HepG2 (cell line): ENCODE measurements around the gene MED13L. TPM values are rescaled to one million over a fixed set of nuclear protein-coding genes. Genes with fewer than 3 reads are reported as not detected.

Source experiments
- ATAC-seq: fragments of 200-7000 bp; cut with Tn5 transposase; 3 replicates; pipeline ENCODE4 v1.9.1; 2020; ENCODE audit warnings: mild to moderate bottlenecking, moderate library complexity
- BruUV-seq: library from RNA; stranded (reverse); fragments of 400-500 nt; replicated peaks from 2 replicates; lab custom pipeline; 2021; lab: Mats Ljungman, UMichigan
- CTCF ChIA-PET: fragments of 300-600 bp; formaldehyde crosslinking; extraction: SDS; loops from one replicate; lab custom pipeline; 2021; ENCODE audit warnings: low total read pairs, inconsistent platforms, low intra/inter-chr PET ratio; lab: Yijun Ruan, JAX
- POLR2A ChIA-PET: fragments of 350-600 bp; sonication (Branson Sonifier 250); formaldehyde crosslinking; loops from one replicate; lab custom pipeline; 2020; ENCODE audit warnings: antibody characterized with exemption, inconsistent platforms; lab: Yijun Ruan, JAX
- DNase-seq: peaks from one replicate; pipeline ENCODE4 v3.0.0-alpha.2; 2015; ENCODE audit warnings: low spot score
- FAIRE-seq: peaks from 3 replicates; lab custom pipeline; 2011; peaks lifted over from hg19 to GRCh38; lab: Jason Lieb, UNC
- H2AFZ ChIP-seq: one replicate; pipeline ENCODE4 v1.6.1; 2011; ENCODE audit warnings: low read length, inconsistent platforms
- H3K27ac ChIP-seq: fragments of 300-600 bp; 3 replicates; pipeline ENCODE4 v1.8.0; 2011; ENCODE audit warnings: mixed run types, mild to moderate bottlenecking, mixed read lengths, low read length, inconsistent platforms; ENCODE audit not compliant: insufficient read depth; ENCODE audit errors: extremely low read length
- H3K27me3 ChIP-seq, 2 experiments: fragments of 200-600 bp in 1 of 2; 2 replicates in 1 of 2; 3 replicates in 1 of 2; pipeline versions ENCODE4 v1.6.0 to v1.8.0; 2011; ENCODE audit warnings: low read length in 2 of 2, mild to moderate bottlenecking in 2 of 2, moderate library complexity in 2 of 2, inconsistent platforms in 1 of 2; ENCODE audit not compliant: insufficient read depth in 2 of 2, control insufficient read depth in 1 of 2
- H3K36me3 ChIP-seq, 2 experiments: fragments of 200-600 bp in 1 of 2; replicated peaks in 1 of 2; 2 replicates in 1 of 2; 3 replicates in 1 of 2; pipeline versions ENCODE4 v1.5.1 to v1.8.0; 2011; ENCODE audit warnings: low read length in 2 of 2, inconsistent platforms in 1 of 2; ENCODE audit not compliant: insufficient read depth in 2 of 2, control insufficient read depth in 1 of 2
- H3K4me1 ChIP-seq: 2 replicates; pipeline ENCODE4 v1.5.1; 2012; ENCODE audit warnings: low read length, inconsistent platforms; ENCODE audit not compliant: insufficient read depth
- H3K4me2 ChIP-seq: 2 replicates; pipeline ENCODE4 v1.6.0; 2011; ENCODE audit warnings: low read depth, low read length, inconsistent platforms
- H3K4me3 ChIP-seq, 3 experiments: fragments of 200-600 bp in 1 of 3; sonication (generic), shearing (Covaris generic) in 1 of 3; replicated peaks in 1 of 3; 2 replicates each; pipeline ENCODE4 v1.5.1; 2011 to 2016; ENCODE audit warnings: low read length in 3 of 3, inconsistent platforms in 2 of 3, low read depth in 2 of 3, mild to moderate bottlenecking in 2 of 3, control low read depth in 1 of 3, mixed read lengths in 1 of 3; ENCODE audit not compliant: insufficient read depth in 1 of 3
- H3K79me2 ChIP-seq: one replicate; pipeline ENCODE4 v1.6.1; 2011; ENCODE audit warnings: low read length, inconsistent platforms; ENCODE audit not compliant: insufficient read depth
- H3K9ac ChIP-seq: 2 replicates; pipeline ENCODE4 v1.6.0; 2011; ENCODE audit warnings: mild to moderate bottlenecking, low read depth, low read length, inconsistent platforms; ENCODE audit not compliant: insufficient read depth
- H3K9me3 ChIP-seq: 2 replicates; pipeline ENCODE4 v1.5.1; 2012; ENCODE audit warnings: mild to moderate bottlenecking, low read length
- H4K20me1 ChIP-seq: 2 replicates; pipeline ENCODE4 v1.6.0; 2011; ENCODE audit warnings: inconsistent platforms, mild to moderate bottlenecking, low read length, moderate library complexity; ENCODE audit not compliant: insufficient read depth
- AGO2 ChIP-seq: fragments of 200-400 bp; formaldehyde crosslinking; optimal IDR thresholded peaks from 2 replicates; pipeline ENCODE3; 2017; ENCODE audit warnings: mild to moderate bottlenecking, low read depth, low read length, moderate library complexity
- ELF1 ChIP-seq: sonication (generic); formaldehyde crosslinking; IDR thresholded peaks from 2 replicates; pipeline ENCODE4 v1.4.0; 2020; ENCODE audit warnings: missing genetic modification reagents
- FOSL1 ChIP-seq: sonication (generic); formaldehyde crosslinking; IDR thresholded peaks from 2 replicates; pipeline ENCODE4 v1.9.0; 2021; ENCODE audit warnings: missing genetic modification reagents, borderline replicate concordance
- HOXA3 ChIP-seq: sonication (generic); formaldehyde crosslinking; IDR thresholded peaks from 2 replicates; pipeline ENCODE4 v1.5.0; 2020; ENCODE audit warnings: missing genetic modification reagents
- PHF5A ChIP-seq: IDR thresholded peaks from one replicate; pipeline ENCODE4 v1.6.1; 2018; ENCODE audit warnings: low read depth, missing genetic modification reagents; ENCODE audit not compliant: unreplicated experiment
- REPIN1 ChIP-seq: sonication (generic); formaldehyde crosslinking; IDR thresholded peaks from 2 replicates; pipeline ENCODE4 v1.8.0; 2022; ENCODE audit warnings: missing genetic modification reagents, low read depth, mild to moderate bottlenecking, borderline replicate concordance
- SSRP1 ChIP-seq: IDR thresholded peaks from 2 replicates; pipeline ENCODE4 v1.6.1; 2016; ENCODE audit warnings: control low read depth
- ZC3H13 ChIP-seq: sonication (generic); formaldehyde crosslinking; IDR thresholded peaks from 2 replicates; pipeline ENCODE4 v1.8.1; 2023; ENCODE audit warnings: mild to moderate bottlenecking, missing genetic modification reagents, moderate library complexity
- ZKSCAN8 ChIP-seq: IDR thresholded peaks from 2 replicates; pipeline ENCODE4 v1.6.1; 2016; ENCODE audit warnings: borderline replicate concordance, missing genetic modification reagents, missing compliant biosample characterization
- ZNF263 ChIP-seq: sonication (generic); formaldehyde crosslinking; IDR thresholded peaks from 2 replicates; pipeline ENCODE4 v1.4.0; 2020; ENCODE audit warnings: missing genetic modification reagents
- ZNF264 ChIP-seq: sonication (generic); formaldehyde crosslinking; IDR thresholded peaks from 2 replicates; pipeline ENCODE4 v1.4.0; 2020; ENCODE audit warnings: missing genetic modification reagents
- ZNF746 ChIP-seq: sonication (generic); formaldehyde crosslinking; IDR thresholded peaks from 2 replicates; pipeline ENCODE4 v1.8.0; 2022; ENCODE audit warnings: mild to moderate bottlenecking, missing genetic modification reagents
- ZNF772 ChIP-seq: sonication (generic); formaldehyde crosslinking; IDR thresholded peaks from 2 replicates; pipeline ENCODE4 v1.5.0; 2020; ENCODE audit warnings: mild to moderate bottlenecking, missing genetic modification reagents
- ZNF782 ChIP-seq: sonication (generic); formaldehyde crosslinking; IDR thresholded peaks from 2 replicates; pipeline ENCODE4 v1.4.0; 2020; ENCODE audit warnings: missing genetic modification reagents, mild to moderate bottlenecking, borderline replicate concordance
- ZNF841 ChIP-seq: sonication (generic); formaldehyde crosslinking; IDR thresholded peaks from 2 replicates; pipeline ENCODE4 v1.8.1; 2023; ENCODE audit warnings: missing genetic modification reagents, borderline replicate concordance
- WGBS: methylation state at CpG from one replicate; pipeline ENCODE4 v1.1.6; 2017; ENCODE audit warnings: low lambda C conversion rate; 5-methylcytosine and 5-hydroxymethylcytosine counted together
- in situ Hi-C: cut with HindIII; loops from 2 replicates; pipeline ENCODE4 v1.10.0; 2017; ENCODE audit warnings: low pct_unique_long_range_greater_than_20kb; ENCODE audit not compliant: extremely low pct_ligation_motif_present
- intact Hi-C: fragments of 100-400 bp; cut with micrococcal nuclease; formaldehyde crosslinking; loops from one replicate; pipeline ENCODE4 v1.10.0; 2022; ENCODE audit not compliant: unreplicated experiment
- polyA plus RNA-seq, 8 experiments: library from polyadenylated mRNA; depleted of rRNA in 3 of 8; stranded (reverse) in 7 of 8; unstranded in 1 of 8; fragments of >200 nt; fragmentation: Illumina TruSeq in 4 of 8; extraction: Trizol in 4 of 8; gene quantifications; 2 replicates each; pipeline versions ENCODE4 v1.2.1 to v1.2.3, GENCODE V29; 2011 to 2016; ENCODE audit warnings: low read depth in 4 of 8, missing spikeins in 1 of 8, mixed read lengths in 1 of 8; ENCODE audit not compliant: insufficient read depth in 1 of 8
- total RNA-seq, 5 experiments: library from RNA; depleted of rRNA; stranded (reverse); fragments of >200 nt; fragmentation: Illumina TruSeq; extraction: Trizol; gene quantifications; 2 replicates each; pipeline ENCODE4 v1.2.3, GENCODE V29; 2016; ENCODE audit warnings: low read depth in 1 of 5
- TF ChIP-seq, protein P1 (sequence below): sonication (generic); formaldehyde crosslinking; IDR thresholded peaks from 2 replicates; pipeline ENCODE4 v1.5.0; 2020; ENCODE audit warnings: mild to moderate bottlenecking, missing genetic modification reagents, borderline replicate concordance

Gene MED13L
- total and polyA plus RNA-seq, 2 of the 13 experiments (the other 11 are each of a cell fraction or from before 2014, with no cell fraction given): 24.8 to 38.9 TPM

DNA sequence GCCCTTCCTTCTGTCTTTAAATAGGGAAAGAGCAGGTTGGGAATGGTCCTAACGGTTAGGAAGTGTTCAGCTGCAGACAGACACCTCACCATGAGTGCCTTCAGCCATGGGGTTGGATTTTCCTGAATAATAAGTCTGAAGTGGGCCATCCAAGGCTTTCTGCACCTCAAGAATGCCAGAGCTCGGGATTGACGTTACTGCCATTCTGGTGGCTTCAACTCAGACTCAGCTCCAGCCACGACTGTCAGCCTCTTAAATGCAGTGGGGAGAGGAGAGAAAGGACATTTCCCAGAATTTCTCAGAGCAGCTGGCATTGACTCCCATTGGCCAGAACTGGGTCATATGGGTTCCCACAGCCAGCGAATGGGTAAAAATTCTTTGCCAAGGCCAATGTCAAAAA, 363.4 kb downstream of the MED13L start:
- Histone ChIP-seq H3K4me1 (peaks cover 20% of the 10 kb centered on the region), H3K27me3 (no peaks in the 10 kb centered on the region), H3K27ac (no peak overlapping the region), H3K9ac (no peak overlapping the region), H3K36me3 (no peaks in the 10 kb centered on the region), H3K79me2 (no peaks in the 10 kb centered on the region), H4K20me1 (no peaks in the 10 kb centered on the region), H3K4me2 (no peak overlapping the region), H3K9me3 (no peaks in the 10 kb centered on the region), H2AFZ (no peak overlapping the region), H3K4me3 (no peak overlapping the region)
- in situ Hi-C loops (loop anchor here (25.0 kb wide), 2 partner anchors 1252 to 1927 kb away; no protein-coding TSS in a partner anchor), intact Hi-C loops (no loop called here)
- TF ChIP-seq ZNF263 (CRISPR knock-in tag) (no peak), ZKSCAN8 (CRISPR knock-in tag) (no peak)
- 82% methylated on average over 5 of the region's 5 CpGs for WGBS
- FAIRE-seq (no peak), DNase-seq (no peak), ATAC-seq (no peak)
- ChIA-PET POLR2A (no interaction called here), CTCF (no interaction called here)
- BruUV-seq: no TSS peak

DNA sequence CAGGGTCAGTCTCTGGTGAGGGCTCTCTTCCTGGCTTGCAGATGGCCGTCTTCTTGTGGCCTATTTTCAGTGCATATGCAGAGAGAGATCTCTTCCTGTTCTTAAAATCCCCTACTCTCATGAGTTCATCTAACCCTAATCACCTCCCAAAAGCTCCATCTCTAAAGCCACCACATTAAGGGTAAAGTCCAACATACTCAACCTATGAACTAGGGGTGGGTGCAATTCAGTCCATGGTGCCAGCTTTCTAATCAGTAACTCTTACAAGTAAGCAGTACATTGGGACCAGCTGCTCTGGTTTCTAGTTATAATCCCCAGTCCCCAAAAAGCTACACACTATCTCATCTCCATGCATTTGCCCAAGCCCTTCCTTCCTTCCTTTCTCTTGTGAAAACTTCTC, 365.1 kb downstream of the MED13L start:
- Histone ChIP-seq H3K4me1 (peaks cover 6% of the 10 kb centered on the region), H3K9me3 (no peaks in the 10 kb centered on the region), H4K20me1 (no peaks in the 10 kb centered on the region), H3K27ac (no peak overlapping the region), H3K36me3 (no peaks in the 10 kb centered on the region), H3K4me3 (no peak overlapping the region), H3K9ac (no peak overlapping the region), H3K27me3 (no peaks in the 10 kb centered on the region), H3K79me2 (no peaks in the 10 kb centered on the region), H2AFZ (no peak overlapping the region), H3K4me2 (no peak overlapping the region)
- 94% methylated on average over 1 of the region's 1 CpG for WGBS
- in situ Hi-C loops (loop anchor here (25.0 kb wide), 2 partner anchors 1250 to 1925 kb away; no protein-coding TSS in a partner anchor), intact Hi-C loops (no loop called here)
- CTCF ChIA-PET: no interaction called here
- no peak for DNase-seq
- no TSS peak for BruUV-seq
- no peak for FAIRE-seq
- POLR2A ChIA-PET: no interaction called here
- no peak for ATAC-seq
- TF ChIP-seq AGO2 (no peak), ZC3H13 (CRISPR knock-in tag) (no peak), SSRP1 (CRISPR knock-in tag) (no peak), ZNF841 (no peak), REPIN1 (CRISPR knock-in tag) (no peak), ZNF782 (no peak), ZNF772 (CRISPR knock-in tag) (no peak), ZNF264 (CRISPR knock-in tag) (no peak), ZNF746 (CRISPR knock-in tag) (no peak), FOSL1 (no peak), ELF1 (CRISPR knock-in tag) (no peak), PHF5A (CRISPR knock-in tag) (no peak), HOXA3 (no peak)
- TF ChIP-seq, protein P1, sequence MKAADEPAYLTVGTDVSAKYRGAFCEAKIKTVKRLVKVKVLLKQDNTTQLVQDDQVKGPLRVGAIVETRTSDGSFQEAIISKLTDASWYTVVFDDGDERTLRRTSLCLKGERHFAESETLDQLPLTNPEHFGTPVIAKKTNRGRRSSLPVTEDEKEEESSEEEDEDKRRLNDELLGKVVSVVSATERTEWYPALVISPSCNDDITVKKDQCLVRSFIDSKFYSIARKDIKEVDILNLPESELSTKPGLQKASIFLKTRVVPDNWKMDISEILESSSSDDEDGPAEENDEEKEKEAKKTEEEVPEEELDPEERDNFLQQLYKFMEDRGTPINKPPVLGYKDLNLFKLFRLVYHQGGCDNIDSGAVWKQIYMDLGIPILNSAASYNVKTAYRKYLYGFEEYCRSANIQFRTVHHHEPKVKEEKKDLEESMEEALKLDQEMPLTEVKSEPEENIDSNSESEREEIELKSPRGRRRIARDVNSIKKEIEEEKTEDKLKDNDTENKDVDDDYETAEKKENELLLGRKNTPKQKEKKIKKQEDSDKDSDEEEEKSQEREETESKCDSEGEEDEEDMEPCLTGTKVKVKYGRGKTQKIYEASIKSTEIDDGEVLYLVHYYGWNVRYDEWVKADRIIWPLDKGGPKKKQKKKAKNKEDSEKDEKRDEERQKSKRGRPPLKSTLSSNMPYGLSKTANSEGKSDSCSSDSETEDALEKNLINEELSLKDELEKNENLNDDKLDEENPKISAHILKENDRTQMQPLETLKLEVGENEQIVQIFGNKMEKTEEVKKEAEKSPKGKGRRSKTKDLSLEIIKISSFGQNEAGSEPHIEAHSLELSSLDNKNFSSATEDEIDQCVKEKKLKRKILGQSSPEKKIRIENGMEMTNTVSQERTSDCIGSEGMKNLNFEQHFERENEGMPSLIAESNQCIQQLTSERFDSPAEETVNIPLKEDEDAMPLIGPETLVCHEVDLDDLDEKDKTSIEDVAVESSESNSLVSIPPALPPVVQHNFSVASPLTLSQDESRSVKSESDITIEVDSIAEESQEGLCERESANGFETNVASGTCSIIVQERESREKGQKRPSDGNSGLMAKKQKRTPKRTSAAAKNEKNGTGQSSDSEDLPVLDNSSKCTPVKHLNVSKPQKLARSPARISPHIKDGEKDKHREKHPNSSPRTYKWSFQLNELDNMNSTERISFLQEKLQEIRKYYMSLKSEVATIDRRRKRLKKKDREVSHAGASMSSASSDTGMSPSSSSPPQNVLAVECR (CRISPR knock-in tag): no peak
